GM11168 (cell line): ENCODE results near the gene AGAP1.

Experiments
- in situ Hi-C: fragments of 300-500 bp; cut with MboI; formaldehyde crosslinking; loops from one replicate; pipeline ENCODE4 v1.12.0; 2022; ENCODE audit warnings: low sequenced_read_pairs; ENCODE audit not compliant: unreplicated experiment

The AGAP1 gene

GRCh38 chr2:236014408-236015131 is 520.7 kb downstream of the AGAP1 start:
- in situ Hi-C loops, result no loop called here

GRCh38 chr2:236015171-236015570 is 521.3 kb downstream of the AGAP1 start:
- in situ Hi-C loops, result no loop called here

GRCh38 chr2:236016496-236016895 is 522.7 kb downstream of the AGAP1 start:
- in situ Hi-C loops, result no loop called here

GRCh38 chr2:236017446-236017845 is 523.6 kb downstream of the AGAP1 start:
- in situ Hi-C loops, result no loop called here

GRCh38 chr2:236019434-236019833 is 525.6 kb downstream of the AGAP1 start:
- in situ Hi-C loops, result no loop called here

- in situ Hi-C loops, result no loop called here
Measured at GRCh38 chr2:236021499-236022057, 527.7 kb downstream of the AGAP1 start.

- in situ Hi-C loops, result no loop called here
Measured at GRCh38 chr2:236022128-236022527, 528.3 kb downstream of the AGAP1 start.

GRCh38 chr2:236025892-236026291 is 532.0 kb downstream of the AGAP1 start:
- in situ Hi-C loops, result no loop called here

- in situ Hi-C loops, result no loop called here
Measured at GRCh38 chr2:236026841-236027240, 533.0 kb downstream of the AGAP1 start.

- in situ Hi-C loops, result no loop called here
Measured at GRCh38 chr2:236028066-236028465, 534.2 kb downstream of the AGAP1 start.

GRCh38 chr2:236033462-236033861 is 539.6 kb downstream of the AGAP1 start:
- in situ Hi-C loops, result no loop called here

- in situ Hi-C loops, result no loop called here
Measured at GRCh38 chr2:236034974-236035373, 541.1 kb downstream of the AGAP1 start.

- in situ Hi-C loops, result no loop called here
Measured at GRCh38 chr2:236036045-236036444, 542.2 kb downstream of the AGAP1 start.

- in situ Hi-C loops, result no loop called here
Measured at GRCh38 chr2:236038096-236038495, 544.3 kb downstream of the AGAP1 start.

GRCh38 chr2:236040600-236041328 is 546.9 kb downstream of the AGAP1 start:
- in situ Hi-C loops, result no loop called here

GRCh38 chr2:236041616-236042015 is 547.8 kb downstream of the AGAP1 start:
- in situ Hi-C loops, result no loop called here

GRCh38 chr2:236042087-236042486 is 548.2 kb downstream of the AGAP1 start:
- in situ Hi-C loops, result no loop called here

GRCh38 chr2:236044191-236044590 is 550.3 kb downstream of the AGAP1 start:
- in situ Hi-C loops, result no loop called here

- in situ Hi-C loops, result no loop called here
Measured at GRCh38 chr2:236045251-236046235, 551.7 kb downstream of the AGAP1 start.

GRCh38 chr2:236046715-236047114 is 552.9 kb downstream of the AGAP1 start:
- in situ Hi-C loops, result no loop called here
